Renal pelvis (tissue), 4 donors: ENCODE data around the gene PKP3. TPM values are rescaled to one million over a fixed set of nuclear protein-coding genes. Genes with fewer than 3 reads are reported as not detected.
"Not testable (repeated sequence)": the region's sequence is repeated elsewhere in the genome, so short reads cannot be mapped to it uniquely, and the experiment has no call there.

ENCODE experiments used
- DNase-seq: peaks from one replicate; pipeline ENCODE4 v3.0.0-alpha.2; 2013
- polyA plus RNA-seq, 3 donors: library from polyadenylated mRNA; unstranded; fragments of 120-200 nt; gene quantifications; one replicate each; pipeline ENCODE4 v1.2.1, GENCODE V29; 2013; ENCODE audit not compliant: insufficient read length in 3 of 3

PKP3 gene
- polyA plus RNA-seq, 3 donors: 6.5 to 7.0 (median 6.7) TPM

DNA sequence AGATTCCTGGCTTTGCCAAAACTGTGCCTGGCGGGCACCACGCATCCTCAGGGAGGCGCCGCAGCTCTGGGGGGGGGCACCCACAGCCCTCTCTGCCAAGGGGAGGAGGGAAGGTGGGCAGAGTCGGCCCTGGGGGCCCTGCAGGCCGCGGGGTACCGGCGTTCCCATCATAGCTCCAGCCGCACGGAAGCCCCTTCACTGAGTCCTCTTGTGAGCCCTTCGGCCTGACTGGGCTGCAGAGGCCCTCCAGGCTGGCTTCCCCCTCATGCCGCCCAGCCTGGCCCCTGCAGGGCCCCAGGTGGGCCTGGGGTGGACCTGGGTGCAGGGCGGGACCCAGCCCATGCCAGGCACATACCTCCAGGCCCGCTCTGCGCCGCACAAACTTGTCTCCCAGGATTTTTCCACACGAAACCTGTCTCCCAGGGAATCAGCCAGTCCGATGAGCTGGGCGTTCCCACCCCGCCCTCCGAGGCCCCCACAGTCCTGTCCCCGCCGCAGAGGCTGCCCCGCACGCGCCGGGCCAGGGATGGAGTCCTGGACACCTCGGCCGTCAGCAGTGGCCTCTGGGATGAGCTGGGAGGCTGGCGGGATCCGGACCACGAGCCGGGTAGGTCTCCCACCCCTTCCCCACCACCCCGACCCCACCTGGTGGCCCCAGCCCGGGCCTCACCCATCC is 1.8 kb upstream of the PKP3 start:
- DNase-seq: no peak

DNA sequence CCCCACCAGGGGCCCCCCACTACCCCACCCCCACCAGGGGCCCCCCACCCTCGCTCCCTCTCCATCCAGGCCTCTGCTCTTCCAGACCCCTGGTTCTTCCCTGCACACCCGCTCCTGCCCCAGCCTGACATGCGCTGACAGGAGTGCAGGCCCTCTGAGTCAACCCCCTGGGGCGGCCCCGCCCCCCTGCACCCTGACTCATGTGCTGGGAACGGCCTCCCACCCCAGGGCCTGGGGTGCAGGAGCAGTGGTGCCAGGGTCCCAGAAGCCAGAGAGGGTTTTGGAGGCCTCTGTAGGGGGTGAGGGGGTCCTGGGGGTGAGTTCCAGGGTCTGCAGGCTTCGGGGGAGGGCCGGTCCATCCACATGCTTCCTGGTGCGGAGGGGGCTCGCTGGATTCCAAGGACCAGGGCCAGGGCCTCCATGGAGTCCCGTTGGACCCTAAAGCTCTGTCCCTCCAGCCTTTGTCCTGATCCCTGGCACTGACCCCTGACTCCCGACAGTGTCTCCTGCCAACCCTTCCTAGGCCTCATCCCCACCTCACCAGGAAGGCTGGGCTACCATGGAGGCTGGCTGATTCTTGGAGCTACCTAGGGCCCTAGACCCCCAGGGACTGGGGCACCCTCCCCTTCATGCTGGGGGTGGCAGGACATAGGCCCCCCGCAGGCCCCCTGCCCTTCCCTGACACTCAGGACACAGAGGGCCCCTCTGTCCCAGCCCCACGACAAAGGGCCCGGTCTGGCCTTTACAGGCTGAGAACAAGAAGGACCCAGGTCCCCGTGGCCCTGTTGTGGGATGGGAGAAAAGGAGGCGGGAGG is 583 bp upstream of the PKP3 start:
- no peak for DNase-seq

- no peak for DNase-seq
These were observed 1.0 kb downstream of the PKP3 start for GRCh38 chr11:394858-395655.

GRCh38 chr11:395866-396265 is 1.9 kb downstream of the PKP3 start:
- no peak for DNase-seq

DNA sequence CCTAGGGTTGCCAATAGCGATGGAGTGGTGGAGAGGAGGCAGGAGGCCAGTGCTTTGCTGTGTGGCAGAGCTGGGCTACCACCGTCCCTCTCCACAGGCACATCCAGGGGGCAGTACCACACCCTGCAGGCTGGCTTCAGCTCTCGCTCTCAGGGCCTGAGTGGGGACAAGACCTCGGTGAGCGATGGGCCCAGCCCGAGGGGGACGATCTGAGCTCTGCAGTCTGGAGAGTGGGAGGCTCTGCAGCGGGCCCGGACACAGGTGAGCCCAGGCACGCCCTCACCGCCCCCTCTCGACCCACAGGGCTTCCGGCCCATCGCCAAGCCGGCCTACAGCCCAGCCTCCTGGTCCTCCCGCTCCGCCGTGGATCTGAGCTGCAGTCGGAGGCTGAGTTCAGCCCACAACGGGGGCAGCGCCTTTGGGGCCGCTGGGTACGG is 2.5 kb downstream of the PKP3 start:
- peak; percentile 33 for DNase-seq

DNA sequence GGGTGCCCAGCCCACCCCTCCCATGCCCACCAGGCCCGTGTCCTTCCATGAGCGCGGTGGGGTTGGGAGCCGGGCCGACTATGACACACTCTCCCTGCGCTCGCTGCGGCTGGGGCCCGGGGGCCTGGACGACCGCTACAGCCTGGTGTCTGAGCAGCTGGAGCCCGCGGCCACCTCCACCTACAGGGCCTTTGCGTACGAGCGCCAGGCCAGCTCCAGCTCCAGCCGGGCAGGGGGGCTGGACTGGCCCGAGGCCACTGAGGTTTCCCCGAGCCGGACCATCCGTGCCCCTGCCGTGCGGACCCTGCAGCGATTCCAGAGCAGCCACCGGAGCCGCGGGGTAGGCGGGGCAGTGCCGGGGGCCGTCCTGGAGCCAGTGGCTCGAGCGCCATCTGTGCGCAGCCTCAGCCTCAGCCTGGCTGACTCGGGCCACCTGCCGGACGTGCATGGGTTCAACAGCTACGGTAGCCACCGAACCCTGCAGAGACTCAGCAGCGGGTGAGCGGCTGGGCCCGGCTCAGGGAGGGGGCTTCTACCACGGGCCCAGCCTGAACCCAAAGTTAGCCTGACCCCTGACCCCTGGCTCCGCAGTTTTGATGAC is 3.0 kb downstream of the PKP3 start:
- peak; percentile 69 for DNase-seq

DNA sequence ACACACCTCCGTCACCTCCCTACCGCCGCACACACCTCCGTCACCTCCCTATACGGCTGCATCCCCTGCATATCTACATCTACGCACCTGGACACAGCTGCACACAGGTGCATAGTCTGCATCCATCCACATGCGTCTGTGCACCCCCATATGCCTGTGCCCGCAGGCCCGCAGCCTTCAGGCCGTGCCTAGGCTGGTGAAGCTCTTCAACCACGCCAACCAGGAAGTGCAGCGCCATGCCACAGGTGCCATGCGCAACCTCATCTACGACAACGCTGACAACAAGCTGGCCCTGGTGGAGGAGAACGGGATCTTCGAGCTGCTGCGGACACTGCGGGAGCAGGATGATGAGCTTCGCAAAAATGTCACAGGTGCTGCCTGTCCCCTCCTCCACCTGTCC is 4.8 kb downstream of the PKP3 start:
- no peak for DNase-seq

- no peak for DNase-seq
These were observed 5.8 kb downstream of the PKP3 start for GRCh38 chr11:399731-400211.

DNA sequence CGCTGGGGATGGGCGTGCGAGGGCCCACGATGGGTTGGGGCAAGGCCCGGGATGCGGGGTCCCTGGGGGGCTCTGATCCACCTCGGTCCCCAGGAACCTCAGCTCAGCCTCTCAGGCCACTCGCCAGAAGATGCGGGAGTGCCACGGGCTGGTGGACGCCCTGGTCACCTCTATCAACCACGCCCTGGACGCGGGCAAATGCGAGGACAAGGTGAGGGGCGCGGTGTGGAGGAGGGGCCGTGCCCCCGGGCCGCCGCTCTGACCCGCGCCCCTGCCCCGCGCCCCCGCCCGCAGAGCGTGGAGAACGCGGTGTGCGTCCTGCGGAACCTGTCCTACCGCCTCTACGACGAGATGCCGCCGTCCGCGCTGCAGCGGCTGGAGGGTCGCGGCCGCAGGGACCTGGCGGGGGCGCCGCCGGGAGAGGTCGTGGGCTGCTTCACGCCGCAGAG is 6.3 kb downstream of the PKP3 start:
- DNase-seq: no peak

- not testable (repeated sequence) for DNase-seq
These were observed 7.2 kb downstream of the PKP3 start for GRCh38 chr11:401196-401595.

DNA sequence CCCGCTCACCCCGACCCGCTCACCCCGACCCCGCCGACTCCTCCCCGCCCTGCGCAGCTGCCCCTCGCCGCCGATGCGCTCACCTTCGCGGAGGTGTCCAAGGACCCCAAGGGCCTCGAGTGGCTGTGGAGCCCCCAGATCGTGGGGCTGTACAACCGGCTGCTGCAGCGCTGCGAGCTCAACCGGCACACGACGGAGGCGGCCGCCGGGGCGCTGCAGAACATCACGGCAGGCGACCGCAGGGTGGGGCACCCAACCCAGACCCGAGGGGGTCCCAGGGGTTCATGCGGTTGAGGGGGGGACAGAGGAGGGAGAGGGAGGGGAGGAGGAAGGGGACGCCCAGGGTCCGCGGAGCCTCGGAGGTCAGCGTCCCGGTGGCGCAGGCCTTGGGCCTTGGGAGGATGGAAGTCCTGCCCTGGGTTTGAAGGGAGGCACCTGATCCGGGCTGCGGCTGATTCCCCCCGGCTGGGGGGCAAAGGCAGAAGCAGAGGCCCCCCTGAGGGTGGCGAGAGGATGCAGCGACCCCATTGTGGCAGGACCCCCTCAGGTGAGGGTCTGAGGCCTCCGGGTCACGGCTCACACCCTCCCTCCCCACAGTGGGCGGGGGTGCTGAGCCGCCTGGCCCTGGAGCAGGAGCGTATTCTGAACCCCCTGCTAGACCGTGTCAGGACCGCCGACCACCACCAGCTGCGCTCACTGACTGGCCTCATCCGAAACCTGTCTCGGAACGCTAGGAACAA is 9.2 kb downstream of the PKP3 start:
- DNase-seq: no peak

DNA sequence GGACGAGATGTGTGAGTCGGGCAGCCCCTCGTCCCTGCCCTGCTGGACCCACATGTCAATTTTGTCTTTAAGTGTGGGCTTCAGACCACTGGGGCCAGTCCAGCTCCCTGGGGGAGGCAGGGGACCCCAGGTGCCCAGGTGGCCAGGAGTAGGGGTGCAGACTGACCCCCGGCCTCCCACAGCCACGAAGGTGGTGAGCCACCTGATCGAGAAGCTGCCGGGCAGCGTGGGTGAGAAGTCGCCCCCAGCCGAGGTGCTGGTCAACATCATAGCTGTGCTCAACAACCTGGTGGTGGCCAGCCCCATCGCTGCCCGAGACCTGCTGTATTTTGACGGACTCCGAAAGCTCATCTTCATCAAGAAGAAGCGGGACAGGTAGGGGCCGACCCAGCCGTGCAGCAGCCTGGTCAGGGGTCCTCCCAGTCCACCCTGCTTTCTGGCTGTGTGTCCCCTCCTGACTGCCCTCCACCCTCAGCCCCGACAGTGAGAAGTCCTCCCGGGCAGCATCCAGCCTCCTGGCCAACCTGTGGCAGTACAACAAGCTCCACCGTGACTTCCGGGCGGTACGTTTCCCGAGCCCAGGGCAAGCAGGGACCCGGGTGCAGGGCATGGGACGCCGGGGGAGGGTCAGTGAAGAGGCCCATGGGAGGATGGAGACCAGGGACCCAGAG is 9.9 kb downstream of the PKP3 start:
- no peak for DNase-seq

GRCh38 chr11:404551-405264 is 10.7 kb downstream of the PKP3 start:
- no peak for DNase-seq

DNA sequence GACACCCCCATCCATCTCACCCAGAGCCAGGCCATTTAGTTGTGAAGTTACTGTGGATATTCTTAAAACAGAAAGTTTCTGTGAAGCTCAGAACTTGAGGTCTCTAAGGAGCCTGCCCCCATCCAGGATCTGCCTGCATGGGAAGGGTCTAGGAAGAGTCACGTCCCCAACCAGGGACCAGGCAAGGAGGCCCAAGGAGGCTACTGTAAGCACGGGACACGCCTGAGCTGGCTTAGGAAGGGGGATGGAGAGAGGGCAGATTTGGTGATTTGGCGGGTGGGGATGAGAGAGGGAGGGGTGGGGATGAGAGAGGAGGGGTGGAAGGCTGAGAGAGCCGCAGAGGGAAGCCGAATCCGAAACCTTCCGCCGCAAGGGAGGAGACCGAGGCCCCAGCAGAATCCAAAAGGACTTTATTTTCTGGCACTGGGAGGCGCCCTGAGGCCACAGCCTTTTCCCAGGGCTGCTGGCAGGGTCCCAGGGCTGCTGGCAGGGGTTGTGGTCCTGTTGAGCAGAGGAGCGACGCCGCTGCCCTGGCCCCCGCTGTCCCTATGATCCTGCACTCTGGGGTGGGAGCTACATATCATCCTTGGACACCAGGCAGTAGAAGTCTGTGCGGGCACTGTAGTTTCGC is 11.4 kb downstream of the PKP3 start:
- no peak for DNase-seq

DNA sequence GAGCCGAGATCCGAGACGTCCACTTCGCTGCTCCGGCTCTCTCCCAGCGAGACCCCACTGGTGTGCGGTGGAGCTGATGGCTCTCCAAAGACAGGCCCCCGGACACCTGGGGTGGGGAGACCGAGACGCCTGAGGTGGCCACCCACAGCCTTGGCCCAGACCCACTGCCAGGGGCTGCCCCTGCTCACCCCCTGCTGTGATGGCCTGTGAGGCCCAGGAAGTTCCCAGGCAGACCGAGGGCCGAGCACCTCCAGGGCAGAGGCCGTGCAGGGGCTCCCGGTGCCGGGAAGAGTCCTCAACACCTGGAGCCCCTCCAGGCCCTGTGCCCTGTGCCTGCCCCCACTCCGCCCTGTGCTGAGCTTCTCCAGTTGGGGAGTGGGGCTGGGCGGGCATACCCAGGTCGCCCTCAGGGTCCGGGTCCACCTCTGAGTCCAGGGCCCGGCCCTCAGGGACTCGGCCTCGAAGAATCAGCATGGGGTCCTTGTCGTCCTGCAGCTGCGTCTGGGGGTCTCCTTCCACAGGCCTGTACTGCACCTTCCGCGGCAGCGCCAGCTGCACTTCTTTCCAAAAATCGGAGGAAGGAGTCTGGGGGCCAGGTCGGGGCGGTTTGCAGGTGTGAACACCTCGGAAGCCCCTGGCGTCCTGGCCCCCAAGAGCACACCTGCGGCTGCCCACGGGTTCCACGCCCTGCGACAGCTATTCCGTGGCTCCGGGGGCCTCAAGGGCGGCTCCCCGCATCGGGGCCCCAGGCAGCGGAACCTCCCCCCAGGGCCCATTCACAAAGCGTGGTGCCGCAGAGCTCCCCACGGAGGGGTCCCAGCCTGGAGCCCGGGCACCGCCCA is 12.2 kb downstream of the PKP3 start:
- no peak for DNase-seq

- peak; percentile 53 for DNase-seq
These were observed 13.0 kb downstream of the PKP3 start for GRCh38 chr11:406796-407650.

- DNase-seq: no peak
These were observed 13.7 kb downstream of the PKP3 start for GRCh38 chr11:407651-408123.
